NOMO-1 treated with dmso at 0.1 percent for 144 hours (cell line): ENCODE results near the gene PDE4D.
"Not testable (repeated sequence)": the region's sequence is repeated elsewhere in the genome, so short reads cannot be mapped to it uniquely, and the experiment has no call there.

Experiments used
- DNase-seq: peaks from one replicate; lab custom pipeline; 2025; ENCODE audit not compliant: unreplicated experiment; lab: John Stamatoyannopoulos, UW

Gene PDE4D

DNA sequence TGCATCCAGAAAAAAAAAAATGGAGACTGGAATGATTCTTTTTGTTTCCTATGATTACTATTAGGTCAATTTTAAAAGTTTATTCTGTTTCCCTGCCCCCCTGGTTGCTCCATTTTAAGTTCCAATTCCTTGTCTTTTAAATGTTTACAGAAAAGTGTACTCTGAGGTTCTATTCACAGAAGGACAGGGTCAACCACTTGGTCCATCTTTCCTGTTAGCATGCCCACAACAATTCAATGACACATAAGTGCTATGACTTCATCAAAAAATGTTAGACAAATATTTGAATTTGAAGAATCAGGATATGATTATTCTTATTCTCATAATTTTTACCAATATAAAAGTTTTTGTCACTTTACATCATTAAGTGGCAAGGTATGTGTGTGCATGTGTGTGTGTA, 123.7 kb downstream of the PDE4D start:
- DNase-seq = no peak

DNA sequence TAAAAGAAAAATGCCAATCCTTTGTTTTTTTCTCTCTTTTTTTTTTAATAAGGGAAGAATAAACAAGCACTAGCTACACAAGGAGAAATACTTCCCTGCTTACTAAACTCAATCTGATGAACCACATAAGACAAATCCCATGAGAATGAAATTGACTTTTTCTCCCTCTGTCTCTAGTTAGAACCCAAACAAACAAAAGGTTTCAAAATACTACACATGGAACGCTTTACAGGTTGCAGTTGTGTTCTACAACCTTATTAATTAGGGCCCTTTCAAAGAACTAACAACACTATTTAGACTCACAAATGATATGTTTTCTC, 124.5 kb downstream of the PDE4D start:
- no peak for DNase-seq

DNA sequence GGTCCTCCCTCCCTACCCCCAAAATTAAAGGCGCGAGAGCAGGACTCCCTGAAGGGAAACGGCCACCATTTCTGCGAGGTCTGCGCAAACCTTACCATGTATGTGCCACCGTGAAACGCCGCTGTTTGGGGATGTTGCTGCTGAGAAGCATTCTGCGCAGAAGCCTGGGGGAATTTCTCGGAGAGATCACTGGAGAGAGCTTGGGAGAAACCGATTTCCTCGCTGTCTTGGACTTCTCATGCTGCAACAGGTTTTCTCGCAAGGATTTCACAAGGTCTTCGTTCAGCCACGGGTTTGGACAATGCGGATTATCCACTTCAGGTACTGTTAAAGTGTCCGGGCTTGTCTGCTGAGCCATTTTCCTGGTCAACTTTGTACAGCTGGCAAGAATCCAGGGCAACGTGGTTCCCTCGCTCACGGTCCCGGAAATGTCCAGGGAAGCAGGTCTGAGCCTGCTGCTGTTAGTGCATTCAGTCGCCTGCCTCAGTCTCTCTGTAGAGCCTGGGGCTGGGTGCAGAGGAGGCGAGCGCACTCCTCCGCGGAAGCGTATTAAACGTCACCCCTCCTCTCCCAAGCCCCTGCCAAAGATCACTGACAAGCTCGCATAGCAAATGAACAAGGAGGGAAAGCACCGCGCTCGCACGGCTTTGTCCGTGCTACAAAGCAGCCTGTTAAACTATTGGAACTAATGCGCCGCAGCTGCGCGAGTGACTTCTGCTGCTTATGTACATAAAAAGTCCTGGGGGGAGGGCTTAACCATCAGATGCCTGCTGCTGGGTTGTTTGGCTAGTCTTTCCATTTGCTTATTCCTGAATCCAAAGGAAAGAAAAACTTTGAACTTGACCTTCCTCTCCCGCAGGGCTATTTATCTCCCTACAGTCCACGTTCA, 125.1 kb downstream of the PDE4D start:
- no peak for DNase-seq

DNA sequence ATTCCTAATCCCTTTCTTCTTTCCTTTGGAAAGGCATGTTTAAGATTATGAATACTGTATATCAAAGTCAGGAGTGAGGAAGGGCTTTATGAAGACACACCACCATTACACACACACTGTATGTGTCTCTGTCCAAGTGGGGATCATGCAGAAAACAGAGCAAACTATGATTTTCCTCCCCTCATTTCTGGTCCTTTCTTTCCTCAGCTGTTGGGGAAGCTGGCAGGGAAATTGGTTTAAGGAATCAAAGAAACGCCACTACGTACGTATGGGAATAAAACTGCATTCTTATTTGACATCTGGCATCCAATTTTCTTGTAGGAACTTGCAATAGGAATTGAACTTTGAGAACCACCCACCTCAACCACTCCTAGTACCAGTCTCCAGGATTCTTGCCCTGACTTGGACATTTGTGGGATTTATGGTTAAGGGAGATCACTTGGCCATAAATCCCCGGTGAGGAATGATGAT, 125.8 kb downstream of the PDE4D start:
- DNase-seq = no peak

DNA sequence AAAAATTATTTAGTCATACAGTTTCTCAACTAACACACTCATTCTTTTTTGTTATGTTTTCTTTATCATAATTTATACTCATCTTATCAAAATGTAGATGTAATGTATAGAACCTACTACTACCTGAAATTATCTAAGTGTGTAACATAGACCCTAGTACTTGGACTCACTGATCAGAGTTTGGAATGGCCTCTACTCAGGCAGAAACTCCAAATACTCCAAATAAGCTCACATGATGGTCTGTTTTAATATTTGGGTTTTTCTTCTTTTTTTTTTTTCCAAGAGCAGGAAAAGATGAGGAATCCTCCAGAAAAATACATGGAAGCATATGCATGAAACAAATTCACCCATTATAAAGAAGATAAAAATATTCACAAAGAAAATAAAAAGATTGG, 126.3 kb downstream of the PDE4D start:
- no peak for DNase-seq

DNA sequence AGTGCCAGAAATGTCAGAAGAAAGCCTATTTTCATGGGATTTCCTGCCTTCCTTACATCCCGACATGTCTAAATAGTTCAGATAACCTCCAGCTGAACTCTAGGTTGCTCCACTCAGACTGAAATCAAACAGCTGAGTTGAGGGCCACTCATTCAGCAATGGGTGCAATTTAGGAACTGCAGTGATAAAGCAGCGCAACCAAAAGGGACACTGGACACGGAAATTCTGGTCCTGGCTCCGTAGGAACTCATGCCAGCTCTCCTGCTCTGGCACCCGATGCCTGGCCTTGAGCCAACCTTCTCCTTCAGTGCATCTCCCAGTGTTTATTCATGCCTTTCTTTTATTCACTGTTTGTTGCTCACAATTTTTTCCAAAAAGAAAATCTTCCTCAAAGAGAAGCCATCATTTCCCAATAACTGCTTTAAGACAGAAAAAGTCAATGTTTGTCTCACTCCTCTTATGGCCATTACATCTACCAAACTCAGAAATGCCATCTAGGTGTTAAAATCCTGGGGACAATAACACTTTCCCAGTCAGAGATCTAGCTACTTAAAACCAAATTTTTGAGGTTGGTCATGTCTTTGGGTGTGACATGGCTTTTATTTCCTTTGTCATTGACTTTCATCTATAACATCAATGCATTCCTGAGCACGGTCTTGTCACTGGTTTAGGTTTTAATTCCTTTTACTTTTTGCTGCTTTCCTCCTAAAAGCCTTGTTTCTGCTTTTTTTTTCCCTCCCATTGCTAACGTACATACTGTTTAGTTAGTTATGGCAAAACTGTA, 126.9 kb downstream of the PDE4D start:
- DNase-seq = no peak

DNA sequence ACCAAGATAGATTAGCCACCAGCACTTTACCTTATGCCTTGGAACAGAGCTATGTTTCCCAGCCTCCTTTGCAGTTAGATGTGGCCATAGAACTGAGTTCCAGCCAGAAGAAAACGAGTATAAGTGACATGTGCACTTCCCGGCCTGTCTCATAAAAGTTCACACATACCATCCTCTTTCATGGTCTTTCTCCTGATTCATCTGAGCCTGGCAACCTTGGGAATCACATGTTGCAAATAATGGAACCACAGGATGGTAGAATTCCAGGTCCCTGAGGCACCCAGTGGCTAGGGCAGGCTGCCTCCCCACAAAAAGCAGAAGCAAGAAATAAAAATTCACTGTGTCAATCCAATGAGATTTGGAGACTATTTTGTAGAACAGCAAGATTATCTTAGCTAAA, 128.1 kb downstream of the PDE4D start:
- DNase-seq = no peak

DNA sequence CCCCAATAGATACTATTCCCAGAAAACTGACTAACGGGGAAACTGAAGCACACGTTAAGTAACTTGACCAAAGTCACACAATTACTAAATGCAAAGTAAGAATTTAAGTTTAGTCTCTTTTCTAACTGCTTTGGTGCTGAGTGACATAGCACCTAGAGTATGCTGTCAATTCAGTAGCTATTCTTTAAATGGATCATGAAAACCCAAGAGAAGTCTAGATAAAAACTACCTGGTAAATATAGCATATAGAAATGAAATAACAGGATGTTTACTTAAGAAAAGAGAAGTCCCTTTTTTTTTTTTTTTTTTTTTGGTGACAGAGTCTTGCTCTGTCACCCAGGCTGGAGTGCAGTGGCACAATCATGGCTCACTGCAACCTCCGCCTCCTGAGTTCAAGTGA, 129.2 kb downstream of the PDE4D start:
- no peak for DNase-seq

DNA sequence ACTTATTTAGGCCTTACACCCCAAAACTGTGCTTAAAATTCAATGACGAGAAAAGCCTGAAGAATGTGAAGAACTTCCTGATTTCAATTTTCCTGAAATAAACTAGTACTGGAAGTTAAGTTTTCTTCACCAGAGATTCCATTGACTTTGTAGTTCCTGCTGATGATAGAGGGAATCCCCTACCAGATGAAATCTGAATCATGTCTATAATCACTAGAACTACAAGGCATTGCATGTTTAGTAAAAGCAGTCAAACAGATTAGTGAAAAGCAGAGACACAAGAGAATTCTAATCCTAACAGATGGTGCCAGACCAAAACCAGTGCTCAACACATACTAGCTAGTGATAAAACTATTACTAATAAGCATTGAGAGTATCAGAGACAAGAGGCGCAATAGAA, 130.0 kb downstream of the PDE4D start:
- no peak for DNase-seq

DNA sequence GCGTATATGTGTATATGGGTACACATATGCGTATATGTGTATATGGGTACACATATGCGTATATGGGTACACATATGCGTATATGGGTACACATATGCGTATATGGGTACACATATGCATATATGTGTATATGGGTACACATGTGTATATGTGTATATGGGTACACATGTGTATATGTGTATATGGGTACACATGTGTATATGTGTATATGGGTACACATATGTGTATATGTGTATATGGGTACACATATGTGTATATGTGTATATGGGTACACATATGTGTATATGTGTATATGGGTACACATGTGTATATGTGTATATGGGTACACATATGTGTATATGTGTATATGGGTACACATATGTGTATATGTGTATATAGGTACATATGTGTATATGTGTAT, 131.3 kb downstream of the PDE4D start:
- DNase-seq = not testable (repeated sequence)

DNA sequence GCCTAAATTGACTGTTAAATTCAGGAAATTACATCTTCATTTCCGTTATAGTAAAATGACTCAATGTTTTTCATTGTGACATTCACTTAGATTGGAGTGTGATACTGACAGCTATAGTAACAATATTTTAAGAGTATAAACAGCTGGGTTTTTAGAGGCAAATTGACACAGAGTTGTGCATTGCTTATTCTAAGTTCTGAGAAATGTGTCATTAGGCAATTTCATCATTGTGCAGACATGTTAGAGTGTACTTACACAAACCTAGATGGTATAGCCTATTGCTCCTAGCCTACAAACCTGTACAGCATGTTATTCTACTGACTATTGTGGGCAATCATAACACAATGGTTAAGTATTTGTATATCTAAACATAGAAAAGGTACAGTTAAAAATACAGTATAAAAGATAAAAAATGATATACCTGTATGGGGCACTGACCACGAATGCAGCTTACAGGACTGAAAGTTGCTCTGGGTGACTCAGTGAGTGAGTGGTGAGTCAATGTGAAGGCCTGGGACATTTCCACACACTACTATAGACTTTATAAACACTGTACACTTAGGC, 132.7 kb downstream of the PDE4D start:
- no peak for DNase-seq

DNA sequence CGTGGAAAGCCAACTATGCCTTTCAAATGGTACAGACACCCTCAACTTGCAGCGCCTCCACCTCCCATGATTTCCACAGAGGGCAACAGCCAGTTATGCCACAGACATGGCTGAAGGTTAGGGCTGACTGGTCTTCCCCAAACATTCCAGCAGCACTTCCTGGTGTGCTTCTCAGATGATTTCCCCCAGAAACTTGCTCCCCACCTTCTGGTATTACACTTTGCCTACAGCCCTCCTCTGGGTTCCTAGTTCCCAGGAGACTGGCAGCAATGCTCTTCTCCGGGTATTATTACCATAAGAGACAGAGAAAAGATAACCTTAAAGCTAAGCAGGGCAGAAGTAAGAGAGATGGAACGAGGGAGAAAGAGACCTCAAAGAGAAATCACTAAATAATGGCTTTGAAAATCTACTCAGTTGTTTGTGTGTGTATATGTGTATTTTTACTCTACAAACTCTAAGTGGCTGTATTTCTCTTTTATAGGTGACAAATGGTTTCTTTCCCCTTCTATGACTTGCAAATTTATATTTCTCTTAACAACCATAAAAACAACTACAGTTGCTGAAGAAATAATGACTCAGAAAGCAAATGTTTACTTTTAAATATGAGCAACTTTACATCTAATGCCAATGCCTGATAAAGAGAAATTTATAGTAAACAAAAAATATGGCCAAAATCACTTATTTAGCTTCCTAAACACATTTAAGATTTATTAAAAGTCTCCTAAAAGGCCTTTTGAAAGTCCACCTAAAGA, 133.8 kb downstream of the PDE4D start:
- DNase-seq = no peak

DNA sequence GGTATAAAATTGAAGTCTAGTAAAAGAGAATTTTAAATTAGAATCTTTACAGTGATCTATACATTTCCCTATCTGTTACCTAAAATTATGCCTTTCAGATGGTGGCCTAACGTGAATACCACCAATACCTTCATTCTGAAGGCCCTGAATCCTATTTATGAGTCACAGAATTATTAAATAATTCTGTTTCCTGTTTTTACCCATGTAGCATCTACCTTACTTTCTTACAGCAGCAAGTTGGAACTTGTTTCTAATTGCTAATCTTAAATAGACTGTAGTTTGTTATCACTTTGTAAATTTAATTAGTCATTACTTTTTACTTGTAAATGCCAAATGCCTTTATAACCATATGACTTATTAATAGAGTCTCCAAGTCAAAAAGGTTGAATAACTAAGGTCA, 135.0 kb downstream of the PDE4D start:
- no peak for DNase-seq

DNA sequence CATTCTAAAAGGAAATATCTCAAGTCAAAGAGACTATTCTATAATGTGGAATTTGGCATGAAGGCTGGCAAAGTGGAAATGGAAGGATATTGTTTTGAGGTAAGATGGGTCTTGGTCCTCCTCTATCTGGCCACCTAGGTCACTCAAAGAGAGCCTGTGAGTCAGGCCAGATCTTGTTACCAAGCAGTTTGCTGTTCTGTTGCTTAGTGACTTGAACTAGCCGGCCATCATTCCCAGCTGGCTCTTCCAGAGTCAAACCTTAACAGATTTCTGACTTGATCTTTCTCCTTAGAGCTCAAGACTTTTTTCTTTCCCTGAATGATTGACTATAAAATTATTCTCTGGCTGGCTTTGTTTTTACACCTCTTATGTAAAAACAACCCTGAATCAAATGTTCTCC, 136.1 kb downstream of the PDE4D start:
- DNase-seq = no peak

DNA sequence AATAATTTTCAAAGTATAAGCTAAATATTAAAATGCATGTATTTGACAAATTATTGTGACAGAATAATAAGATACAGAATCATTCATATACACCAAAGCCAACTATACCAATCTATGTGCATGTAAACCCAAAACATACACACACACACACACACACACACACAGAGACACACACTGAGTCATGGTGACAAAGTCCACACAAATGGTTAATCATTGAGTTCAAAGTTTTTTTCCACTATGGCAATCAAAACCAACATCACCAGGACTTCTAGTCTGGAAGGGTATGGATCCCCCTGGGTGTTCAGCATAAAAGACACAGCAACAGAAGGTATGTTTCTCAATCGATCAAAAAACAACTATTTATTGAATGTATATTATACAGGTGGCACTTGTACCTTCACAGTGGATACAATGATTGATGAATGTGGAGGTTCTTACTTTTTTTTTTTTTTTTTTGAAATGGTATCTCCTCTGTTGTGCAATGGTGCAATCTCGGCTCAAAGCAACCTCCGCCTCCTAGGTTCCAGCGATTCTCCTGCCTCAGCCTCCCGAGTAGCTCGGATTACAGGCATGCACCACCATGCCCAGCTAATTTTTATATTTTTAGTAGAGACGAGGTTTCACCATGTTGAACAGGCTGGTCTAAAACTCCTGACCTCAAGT, 137.0 kb downstream of the PDE4D start:
- no peak for DNase-seq

DNA sequence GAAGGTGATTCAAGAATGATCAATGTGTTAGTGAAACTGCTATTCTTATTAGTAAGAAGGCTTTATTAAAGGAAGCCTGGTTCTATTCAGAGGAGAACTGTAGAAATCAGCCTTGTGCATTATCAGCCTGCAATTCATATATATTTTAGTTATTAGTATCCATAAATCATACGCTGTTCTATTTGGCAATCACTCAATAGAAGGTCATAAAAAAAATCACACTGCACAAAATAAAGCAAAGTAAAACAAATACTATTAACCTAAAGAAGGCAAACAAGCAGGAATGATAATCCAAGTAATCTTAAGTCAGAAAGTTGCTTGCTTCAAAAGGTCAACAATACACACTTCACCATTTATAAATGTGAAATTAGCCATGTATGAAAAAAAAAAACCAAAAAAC, 138.1 kb downstream of the PDE4D start:
- DNase-seq = no peak

DNA sequence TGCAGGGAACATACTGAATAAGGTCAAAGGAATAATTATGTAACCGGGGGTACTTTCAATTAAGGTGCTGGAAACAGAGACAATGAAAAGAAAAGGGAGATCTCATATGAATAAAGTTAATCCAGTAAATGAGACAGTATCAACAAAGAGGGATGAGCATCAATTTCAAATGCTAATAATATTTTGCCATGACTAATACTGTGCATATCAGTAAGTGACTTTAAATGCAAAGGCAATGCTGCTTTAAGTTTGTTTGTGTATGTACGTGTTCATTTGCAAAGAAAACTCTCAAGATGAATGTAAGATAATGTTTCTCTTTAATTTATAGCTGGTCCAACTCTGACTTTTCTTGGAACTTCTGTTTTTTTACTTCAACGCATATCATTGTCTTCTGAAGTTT, 139.9 kb downstream of the PDE4D start:
- no peak for DNase-seq

DNA sequence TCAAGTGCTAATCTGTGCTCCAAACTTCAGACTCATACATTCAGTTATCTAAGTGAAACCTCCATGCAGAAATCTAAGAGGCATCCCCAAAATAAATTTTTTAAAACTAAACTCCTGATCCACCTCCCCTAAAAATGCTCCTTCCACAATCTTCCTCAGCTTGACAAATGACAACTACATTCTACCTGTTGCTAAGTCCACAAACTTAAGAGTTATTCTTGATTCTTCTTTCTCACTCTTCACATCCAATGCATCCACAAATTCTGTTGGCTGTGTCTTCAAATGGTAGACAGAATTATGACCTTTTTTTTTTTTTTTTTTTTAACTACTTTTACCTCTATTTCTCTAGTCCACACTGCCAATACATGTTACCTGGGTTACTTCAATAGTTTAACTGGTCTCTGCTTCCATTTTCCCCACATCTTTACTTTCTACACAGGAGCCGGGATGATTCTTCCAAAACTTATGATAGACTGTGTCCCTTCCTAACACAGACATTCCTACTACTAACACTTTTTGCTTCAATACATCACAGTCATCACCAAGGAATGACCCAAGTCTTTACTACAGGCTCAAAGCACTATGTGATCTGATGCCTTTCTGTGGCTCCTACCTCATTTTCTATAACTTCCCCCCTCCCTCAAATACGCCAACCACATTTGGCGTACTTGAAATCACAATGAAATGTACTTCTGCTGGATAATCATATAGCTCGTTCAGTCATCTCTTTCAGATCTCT, 143.6 kb downstream of the PDE4D start:
- DNase-seq = no peak

DNA sequence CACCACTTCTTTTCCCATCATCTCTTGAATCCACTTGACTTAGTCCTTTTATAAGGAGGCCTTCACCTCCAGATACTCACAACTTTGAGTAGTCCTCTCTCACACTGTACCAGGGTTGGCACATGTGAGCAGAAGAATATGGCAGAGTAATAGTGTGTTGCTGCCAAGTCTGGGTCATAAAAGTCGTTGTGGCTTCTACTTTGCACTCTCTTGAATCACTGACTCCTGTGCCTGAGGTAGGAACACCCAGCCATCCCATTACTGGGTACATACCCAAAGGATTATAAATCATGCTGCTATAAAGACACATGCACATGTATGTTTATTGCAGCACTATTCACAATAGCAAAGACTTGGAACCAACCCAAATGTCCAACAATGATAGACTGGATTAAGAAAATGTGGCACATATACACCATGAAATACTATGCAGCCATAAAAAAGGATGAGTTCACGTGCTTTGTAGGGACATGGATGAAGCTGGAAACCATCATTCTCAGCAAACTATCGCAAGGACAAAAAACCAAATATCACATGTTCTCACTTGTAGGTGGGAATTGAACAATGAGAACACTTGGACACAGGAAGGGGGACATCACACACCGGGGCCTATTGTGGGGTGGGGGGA, 145.4 kb downstream of the PDE4D start:
- not testable (repeated sequence) for DNase-seq
